Spleen (tissue), 7 donors: ENCODE data around the gene LRMDA.

Source experiments
- CTCF ChIP-seq, 11 experiments: fragments of 200-600 bp in 7 of 11; fragments of 450-650 bp in 4 of 11; sonication (generic) in 4 of 11; IDR thresholded peaks in 8 of 11; conservative IDR thresholded peaks in 3 of 11; 1 replicate in 7 of 11; 2 replicates in 4 of 11; pipeline versions ENCODE4 v1.4.0 to v1.8.0; 2016 to 2021; ENCODE audit warnings: antibody characterized with exemption in 11 of 11, inconsistent platforms in 4 of 11, mild to moderate bottlenecking in 1 of 11
- POLR2A ChIP-seq, 3 donors: fragments of 450-650 bp; IDR thresholded peaks; one replicate each; pipeline ENCODE4 v1.5.1; 2017; ENCODE audit warnings: antibody characterized with exemption in 3 of 3, mild to moderate bottlenecking in 1 of 3
- POLR2AphosphoS5 ChIP-seq, 3 donors: sonication (generic); formaldehyde crosslinking; IDR thresholded peaks; one replicate each; pipeline ENCODE4 v1.5.1; 2017; ENCODE audit warnings: antibody characterized with exemption in 3 of 3
- donor health status: DM: no; HTN: no; CAD: no; lungs with moderate emphysema.
- donor health status: DM: no; HTN: no; CAD: no.
- donor health status: DM: no; HTN: no; CAD: no.

GRCh38 chr10:76044751-76045150 is 613.3 kb downstream of the LRMDA start:
- no peak for TF ChIP-seq CTCF (IDR thresholded peaks at IDR 0.05 in 8 of 11, conservative IDR thresholded peaks at IDR 0.05 in 3 of 11)
- TF ChIP-seq POLR2A (IDR thresholded peaks at IDR 0.05) = no peak
- TF ChIP-seq POLR2AphosphoS5 (IDR thresholded peaks at IDR 0.05) = no peak
